H1 (cell line): ENCODE data around the gene JAK2. TPM values are rescaled to one million over a fixed set of nuclear protein-coding genes. Genes with fewer than 3 reads are reported as not detected.

Experiments
- CTCF ChIA-PET: fragments of 300-600 bp; sonication (Branson Sonifier 250); formaldehyde crosslinking; loops from one replicate; lab custom pipeline; 2021; ENCODE audit not compliant: partially characterized antibody; lab: Charles Lee
- POLR2A ChIA-PET: fragments of 300-600 bp; sonication (Branson Sonifier 250); formaldehyde crosslinking; loops from one replicate; lab custom pipeline; 2021; ENCODE audit warnings: inconsistent platforms; ENCODE audit not compliant: partially characterized antibody; lab: Charles Lee
- DNase-seq, 2 experiments: peaks; one replicate each; pipeline versions ENCODE4 v3.0.0 to v3.0.0-alpha.2; 2010 to 2022; ENCODE audit warnings: low spot score in 2 of 2, low read depth in 1 of 2, mixed read lengths in 1 of 2
- FAIRE-seq: peaks from 2 replicates; lab custom pipeline; 2011; peaks lifted over from hg19 to GRCh38; lab: Jason Lieb, UNC
- H2AFZ ChIP-seq: 2 replicates; pipeline ENCODE4 v1.8.1; 2012; ENCODE audit warnings: low read length, inconsistent platforms
- H2AK5ac ChIP-seq: 2 replicates; pipeline ENCODE4 v1.6.1; 2013; ENCODE audit warnings: low read depth, low read length
- H2BK120ac ChIP-seq: replicated peaks from 2 replicates; pipeline ENCODE3; 2013; ENCODE audit warnings: low read depth, low read length, inconsistent platforms
- H2BK12ac ChIP-seq: 2 replicates; pipeline ENCODE4 v1.6.1; 2013; ENCODE audit warnings: low read depth, low read length
- H2BK15ac ChIP-seq: 2 replicates; pipeline ENCODE4 v1.6.1; 2013; ENCODE audit warnings: low read length
- H2BK20ac ChIP-seq: 2 replicates; pipeline ENCODE4 v1.6.1; 2013; ENCODE audit warnings: low read length
- H2BK5ac ChIP-seq: 2 replicates; pipeline ENCODE4 v1.6.1; 2013; ENCODE audit warnings: low read depth, low read length
- H3K14ac ChIP-seq: 2 replicates; pipeline ENCODE4 v1.6.1; 2013; ENCODE audit warnings: inconsistent platforms; ENCODE audit not compliant: insufficient read length
- H3K18ac ChIP-seq: 2 replicates; pipeline ENCODE4 v1.6.1; 2013; ENCODE audit warnings: low read length; ENCODE audit errors: extremely low read depth
- H3K23ac ChIP-seq: 2 replicates; pipeline ENCODE4 v1.6.1; 2013; ENCODE audit warnings: inconsistent platforms; ENCODE audit not compliant: insufficient read length
- H3K23me2 ChIP-seq: 2 replicates; pipeline ENCODE4 v1.6.1; 2013; ENCODE audit warnings: low read depth, low read length
- H3K27ac ChIP-seq: 2 replicates; pipeline ENCODE4 v1.6.1; 2011; ENCODE audit warnings: low read depth, low read length, inconsistent platforms
- H3K27me3 ChIP-seq, 4 experiments: replicated peaks in 1 of 4; 1 replicate in 1 of 4; 2 replicates in 3 of 4; pipeline versions ENCODE4 v1.6.1 to v1.8.1; 2011 to 2013; ENCODE audit warnings: low read length in 3 of 4, mild to moderate bottlenecking in 3 of 4, inconsistent platforms in 2 of 4, mixed read lengths in 2 of 4, moderate library complexity in 1 of 4; ENCODE audit not compliant: control insufficient read depth in 3 of 4, insufficient read depth in 3 of 4; ENCODE audit errors: extremely low read depth in 1 of 4
- H3K36me3 ChIP-seq, 4 experiments: 2 replicates each; pipeline versions ENCODE4 v1.6.1 to v1.8.1; 2011 to 2013; ENCODE audit warnings: mild to moderate bottlenecking in 4 of 4, low read length in 3 of 4, moderate library complexity in 2 of 4, control low read depth in 1 of 4, inconsistent platforms in 1 of 4; ENCODE audit not compliant: insufficient read depth in 4 of 4, control insufficient read depth in 2 of 4
- H3K4ac ChIP-seq: replicated peaks from 2 replicates; pipeline ENCODE3; 2013; ENCODE audit warnings: low read length, low read depth, mixed read lengths, inconsistent platforms; ENCODE audit not compliant: insufficient read length
- H3K4me1 ChIP-seq, 4 experiments: replicated peaks in 1 of 4; 1 replicate in 1 of 4; 2 replicates in 3 of 4; pipeline versions ENCODE4 v1.6.1 to v1.8.1; 2011 to 2013; ENCODE audit warnings: low read length in 3 of 4, inconsistent platforms in 2 of 4, mixed read lengths in 1 of 4; ENCODE audit not compliant: insufficient read depth in 4 of 4, control insufficient read depth in 3 of 4
- H3K4me2 ChIP-seq, 2 experiments: 2 replicates each; pipeline versions ENCODE4 v1.6.1 to v1.8.1; 2011 to 2013; ENCODE audit warnings: low read depth in 2 of 2, low read length in 2 of 2, control low read depth in 1 of 2, inconsistent platforms in 1 of 2, mild to moderate bottlenecking in 1 of 2; ENCODE audit not compliant: insufficient read depth in 1 of 2
- H3K4me3 ChIP-seq, 4 experiments: fragments of 200-600, 300-600 bp in 1 of 4; sonication (generic), shearing (Covaris generic), sonication (Bioruptor Twin) in 1 of 4; 2 replicates each; pipeline versions ENCODE4 v1.5.1 to v1.8.1; 2011 to 2016; ENCODE audit warnings: low read length in 4 of 4, low read depth in 3 of 4, control low read depth in 2 of 4, inconsistent platforms in 2 of 4, mild to moderate bottlenecking in 2 of 4, mixed read lengths in 1 of 4, moderate library complexity in 1 of 4; ENCODE audit not compliant: insufficient read depth in 2 of 4; ENCODE audit errors: extremely low read depth in 1 of 4
- H3K56ac ChIP-seq: replicated peaks from 2 replicates; pipeline ENCODE3; 2013; ENCODE audit warnings: low read depth, mild to moderate bottlenecking, mixed read lengths, low read length, inconsistent platforms; ENCODE audit not compliant: insufficient read length
- H3K79me1 ChIP-seq: 2 replicates; pipeline ENCODE4 v1.6.1; 2013; ENCODE audit warnings: low read depth, low read length, control low read depth
- H3K79me2 ChIP-seq, 2 experiments: 2 replicates each; pipeline versions ENCODE4 v1.6.1 to v1.8.1; 2012 to 2013; ENCODE audit warnings: low read length in 2 of 2, mild to moderate bottlenecking in 2 of 2, inconsistent platforms in 1 of 2; ENCODE audit not compliant: insufficient read depth in 2 of 2, control insufficient read depth in 1 of 2
- H3K9ac ChIP-seq, 4 experiments: replicated peaks in 1 of 4; 1 replicate in 1 of 4; 2 replicates in 3 of 4; pipeline versions ENCODE4 v1.6.1 to v1.8.1; 2011 to 2013; ENCODE audit warnings: low read depth in 3 of 4, low read length in 3 of 4, control low read depth in 2 of 4, mild to moderate bottlenecking in 2 of 4, moderate library complexity in 2 of 4, inconsistent platforms in 1 of 4; ENCODE audit errors: extremely low read depth in 1 of 4
- H3K9me3 ChIP-seq, 2 experiments: 2 replicates each; pipeline versions ENCODE4 v1.6.1 to v1.8.1; 2012 to 2013; ENCODE audit warnings: mild to moderate bottlenecking in 2 of 2, moderate library complexity in 2 of 2, control low read depth in 1 of 2, inconsistent platforms in 1 of 2, low read depth in 1 of 2, low read length in 1 of 2, mixed read lengths in 1 of 2; ENCODE audit not compliant: insufficient read depth in 2 of 2
- H4K20me1 ChIP-seq, 2 experiments: replicated peaks in 1 of 2; 2 replicates each; pipeline versions ENCODE3 to v1.8.1; 2011 to 2013; ENCODE audit warnings: inconsistent platforms in 2 of 2, low read length in 2 of 2, mild to moderate bottlenecking in 1 of 2; ENCODE audit not compliant: insufficient read depth in 2 of 2, control insufficient read depth in 1 of 2
- H4K5ac ChIP-seq: 2 replicates; pipeline ENCODE4 v1.6.1; 2013; ENCODE audit warnings: low read length, low read depth, mixed read lengths, inconsistent platforms; ENCODE audit not compliant: insufficient read length
- H4K8ac ChIP-seq: 2 replicates; pipeline ENCODE4 v1.8.0; 2013; ENCODE audit warnings: mild to moderate bottlenecking, moderate library complexity, low read length, inconsistent platforms; ENCODE audit not compliant: insufficient read depth; ENCODE audit errors: extremely low read depth
- H4K91ac ChIP-seq: replicated peaks from 2 replicates; pipeline ENCODE3; 2013; ENCODE audit warnings: low read length, mixed read lengths, inconsistent platforms; ENCODE audit not compliant: insufficient read length
- CBX8 ChIP-seq: fragments of 300-800, 300-1000 bp; sonication (generic); IDR thresholded peaks from 2 replicates; pipeline ENCODE4 v1.7.1; 2016; ENCODE audit warnings: low read depth, low read length, borderline replicate concordance
- JUND ChIP-seq: IDR thresholded peaks from 2 replicates; pipeline ENCODE4 v1.6.1; 2011; ENCODE audit warnings: mild to moderate bottlenecking, improper control_type of control experiment, low read length
- NANOG ChIP-seq: IDR thresholded peaks from 2 replicates; pipeline ENCODE4 v1.6.1; 2011; ENCODE audit warnings: low read length, low read depth, mild to moderate bottlenecking, inconsistent platforms; ENCODE audit not compliant: insufficient read depth, poor library complexity, severe bottlenecking
- POLR2A ChIP-seq, 2 experiments: IDR thresholded peaks; 1 replicate in 1 of 2; 2 replicates in 1 of 2; pipeline ENCODE4 v1.6.1; 2011; ENCODE audit warnings: low read depth in 2 of 2, low read length in 2 of 2, mild to moderate bottlenecking in 2 of 2; ENCODE audit errors: control extremely low read depth in 1 of 2
- RXRA ChIP-seq: IDR thresholded peaks from 2 replicates; pipeline ENCODE4 v1.6.1; 2011; ENCODE audit warnings: low read depth, mild to moderate bottlenecking, low read length, moderate library complexity; ENCODE audit not compliant: insufficient read depth
- SP1 ChIP-seq: IDR thresholded peaks from 2 replicates; pipeline ENCODE4 v1.6.1; 2011; ENCODE audit warnings: low read depth, low read length
- TBP ChIP-seq: IDR thresholded peaks from 2 replicates; pipeline ENCODE4 v1.6.1; 2011; ENCODE audit warnings: low read depth, low read length, improper control_type of control experiment
- TEAD4 ChIP-seq: IDR thresholded peaks from 2 replicates; pipeline ENCODE4 v1.6.1; 2012; ENCODE audit warnings: low read depth, low read length, inconsistent platforms, mixed read lengths
- polyA plus RNA-seq, 7 experiments: library from polyadenylated mRNA; depleted of rRNA in 3 of 7; stranded (reverse) in 5 of 7; unstranded in 2 of 7; fragments of >200 nt in 5 of 7; fragments of 200-250 nt in 2 of 7; gene quantifications; 1 replicate in 5 of 7; 2 replicates in 1 of 7; 4 replicates in 1 of 7; pipeline versions ENCODE4 v1.2.1 to v1.2.3, GENCODE V29; 2011 to 2013; ENCODE audit warnings: missing spikeins in 2 of 7, mixed read lengths in 2 of 7
- total RNA-seq: library from RNA; stranded (reverse); fragmentation: NEBNext Ultra II Directional; extraction: Animal tissue kit (Norgen Biotek cat#: 25700); gene quantifications from 2 replicates; pipeline ENCODE4 v1.2.1, GENCODE V29; 2021
- TF ChIP-seq, protein P1 (sequence below): IDR thresholded peaks from 2 replicates; pipeline ENCODE4 v1.6.1; 2011; ENCODE audit warnings: low read length, improper control_type of control experiment

Gene JAK2
- total and polyA plus RNA-seq, 2 of the 8 experiments (the other 6 are each of a cell fraction or from before 2014, with no cell fraction given), result 0.50 to 2.1 TPM

DNA sequence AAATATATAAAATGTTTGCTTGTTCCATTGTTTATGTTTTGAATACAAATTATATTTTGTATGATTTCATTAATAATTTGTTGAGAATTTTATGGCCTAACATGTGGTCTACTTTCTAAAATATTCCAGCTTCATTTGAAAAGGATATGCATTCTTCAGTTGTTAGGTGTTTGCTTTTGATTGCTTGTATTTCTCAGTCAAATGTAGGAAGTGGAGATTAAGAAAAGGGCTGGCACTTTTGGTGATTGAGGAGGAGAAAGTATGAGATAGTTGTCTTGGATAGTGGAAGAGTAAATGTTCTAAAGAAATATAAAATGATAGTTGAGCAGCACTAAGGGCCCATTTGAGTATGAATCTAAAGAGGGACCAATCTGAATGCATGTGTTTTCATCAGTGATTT is 23.1 kb downstream of the JAK2 start:
- no peak overlapping the region for H3K14ac ChIP-seq
- no peak overlapping the region for H3K23ac ChIP-seq
- no peaks in the 10 kb centered on the region for H3K79me1 ChIP-seq
- H3K4ac ChIP-seq, result no peak overlapping the region
- no peak overlapping the region for H4K5ac ChIP-seq
- H2AFZ ChIP-seq, result no peak overlapping the region
- H4K20me1 ChIP-seq, result no peaks in the 10 kb centered on the region
- no peak overlapping the region for H4K91ac ChIP-seq
- no peaks in the 10 kb centered on the region for H3K27me3 ChIP-seq
- no peak overlapping the region for H3K4me3 ChIP-seq
- ChIA-PET CTCF (no interaction called here), POLR2A (no interaction called here)
- no peak overlapping the region for H3K56ac ChIP-seq
- H3K79me2 ChIP-seq, result no peaks in the 10 kb centered on the region
- no peak overlapping the region for H2BK120ac ChIP-seq
- H3K4me2 ChIP-seq, result no peak overlapping the region
- H3K23me2 ChIP-seq, result no peaks in the 10 kb centered on the region
- H3K18ac ChIP-seq, result no peak overlapping the region
- no peak overlapping the region for H2BK15ac ChIP-seq
- no peaks in the 10 kb centered on the region for H3K36me3 ChIP-seq
- TF ChIP-seq TEAD4 (no peak), TBP (no peak), JUND (no peak), SP1 (no peak), POLR2A (IDR thresholded peaks at IDR 0.05; ENCODE audit: control extremely low read depth in 1 of 2, low read depth in 2 of 2, low read length in 2 of 2) (no peak), CBX8 (no peak), NANOG (no peak), RXRA (no peak)
- TF ChIP-seq, protein P1, sequence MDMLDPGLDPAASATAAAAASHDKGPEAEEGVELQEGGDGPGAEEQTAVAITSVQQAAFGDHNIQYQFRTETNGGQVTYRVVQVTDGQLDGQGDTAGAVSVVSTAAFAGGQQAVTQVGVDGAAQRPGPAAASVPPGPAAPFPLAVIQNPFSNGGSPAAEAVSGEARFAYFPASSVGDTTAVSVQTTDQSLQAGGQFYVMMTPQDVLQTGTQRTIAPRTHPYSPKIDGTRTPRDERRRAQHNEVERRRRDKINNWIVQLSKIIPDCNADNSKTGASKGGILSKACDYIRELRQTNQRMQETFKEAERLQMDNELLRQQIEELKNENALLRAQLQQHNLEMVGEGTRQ, result no peak
- H3K9ac ChIP-seq, result no peak overlapping the region
- H2BK12ac ChIP-seq, result no peak overlapping the region
- FAIRE-seq (no peak), DNase-seq (no peak)
- no peak overlapping the region for H2BK5ac ChIP-seq
- H3K9me3 ChIP-seq, result no peaks in the 10 kb centered on the region
- no peak overlapping the region for H4K8ac ChIP-seq
- H3K27ac ChIP-seq, result no peak overlapping the region
- no peak overlapping the region for H2BK20ac ChIP-seq
- H2AK5ac ChIP-seq, result no peak overlapping the region
- H3K4me1 ChIP-seq, result no peaks in the 10 kb centered on the region
